ENCODE measurements around the gene SNX6.

- TF ChIP-seq, protein P1, sequence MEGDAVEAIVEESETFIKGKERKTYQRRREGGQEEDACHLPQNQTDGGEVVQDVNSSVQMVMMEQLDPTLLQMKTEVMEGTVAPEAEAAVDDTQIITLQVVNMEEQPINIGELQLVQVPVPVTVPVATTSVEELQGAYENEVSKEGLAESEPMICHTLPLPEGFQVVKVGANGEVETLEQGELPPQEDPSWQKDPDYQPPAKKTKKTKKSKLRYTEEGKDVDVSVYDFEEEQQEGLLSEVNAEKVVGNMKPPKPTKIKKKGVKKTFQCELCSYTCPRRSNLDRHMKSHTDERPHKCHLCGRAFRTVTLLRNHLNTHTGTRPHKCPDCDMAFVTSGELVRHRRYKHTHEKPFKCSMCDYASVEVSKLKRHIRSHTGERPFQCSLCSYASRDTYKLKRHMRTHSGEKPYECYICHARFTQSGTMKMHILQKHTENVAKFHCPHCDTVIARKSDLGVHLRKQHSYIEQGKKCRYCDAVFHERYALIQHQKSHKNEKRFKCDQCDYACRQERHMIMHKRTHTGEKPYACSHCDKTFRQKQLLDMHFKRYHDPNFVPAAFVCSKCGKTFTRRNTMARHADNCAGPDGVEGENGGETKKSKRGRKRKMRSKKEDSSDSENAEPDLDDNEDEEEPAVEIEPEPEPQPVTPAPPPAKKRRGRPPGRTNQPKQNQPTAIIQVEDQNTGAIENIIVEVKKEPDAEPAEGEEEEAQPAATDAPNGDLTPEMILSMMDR (conservative IDR thresholded peaks at IDR 0.05; ENCODE audit: low read depth, low read length), result no peak
- no peak for TF ChIP-seq EZH2 (IDR thresholded peaks at IDR 0.05; ENCODE audit: low read length, unreplicated experiment)
- TF ChIP-seq EZH2phosphoT487 (IDR thresholded peaks at IDR 0.05; ENCODE audit: borderline replicate concordance, low read length), result no peak
Measured at GRCh38 chr14:34527591-34527990, 102.4 kb downstream of the SNX6 start.
